GM12875 (cell line): Measurements from ENCODE around the gene SLC6A13.

Experiments used
- H3K4me3 ChIP-seq: one replicate; pipeline ENCODE4 v1.5.1; 2011; ENCODE audit warnings: low read depth, low read length, control low read depth
- TF ChIP-seq, protein P1 (sequence below): IDR thresholded peaks from 2 replicates; pipeline ENCODE4 v1.5.1; 2011; ENCODE audit warnings: low read depth, mild to moderate bottlenecking, control low read depth, inconsistent platforms, low read length, moderate library complexity, borderline replicate concordance; ENCODE audit not compliant: insufficient read depth

The SLC6A13 gene

DNA sequence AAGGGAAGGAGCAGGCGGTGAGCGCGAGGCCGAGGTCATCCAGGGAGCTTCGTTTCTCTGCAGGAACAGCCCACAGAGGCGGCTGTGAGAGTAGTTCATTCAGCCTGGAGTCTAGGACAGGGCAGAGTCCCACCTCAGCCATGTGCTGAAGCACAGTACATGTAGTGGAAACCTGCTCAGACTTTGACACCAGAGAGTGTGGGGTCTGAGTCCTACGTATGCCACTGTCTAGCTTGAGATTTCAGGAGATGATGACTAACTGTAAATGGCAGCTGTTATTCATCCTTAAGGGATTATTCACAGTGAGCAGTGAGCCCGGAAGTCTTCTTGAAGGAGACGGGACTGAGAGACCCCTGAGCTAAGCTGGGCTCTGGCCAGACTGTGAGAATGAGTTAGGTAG is 938 bp upstream of the SLC6A13 start:
- TF ChIP-seq, protein P1, sequence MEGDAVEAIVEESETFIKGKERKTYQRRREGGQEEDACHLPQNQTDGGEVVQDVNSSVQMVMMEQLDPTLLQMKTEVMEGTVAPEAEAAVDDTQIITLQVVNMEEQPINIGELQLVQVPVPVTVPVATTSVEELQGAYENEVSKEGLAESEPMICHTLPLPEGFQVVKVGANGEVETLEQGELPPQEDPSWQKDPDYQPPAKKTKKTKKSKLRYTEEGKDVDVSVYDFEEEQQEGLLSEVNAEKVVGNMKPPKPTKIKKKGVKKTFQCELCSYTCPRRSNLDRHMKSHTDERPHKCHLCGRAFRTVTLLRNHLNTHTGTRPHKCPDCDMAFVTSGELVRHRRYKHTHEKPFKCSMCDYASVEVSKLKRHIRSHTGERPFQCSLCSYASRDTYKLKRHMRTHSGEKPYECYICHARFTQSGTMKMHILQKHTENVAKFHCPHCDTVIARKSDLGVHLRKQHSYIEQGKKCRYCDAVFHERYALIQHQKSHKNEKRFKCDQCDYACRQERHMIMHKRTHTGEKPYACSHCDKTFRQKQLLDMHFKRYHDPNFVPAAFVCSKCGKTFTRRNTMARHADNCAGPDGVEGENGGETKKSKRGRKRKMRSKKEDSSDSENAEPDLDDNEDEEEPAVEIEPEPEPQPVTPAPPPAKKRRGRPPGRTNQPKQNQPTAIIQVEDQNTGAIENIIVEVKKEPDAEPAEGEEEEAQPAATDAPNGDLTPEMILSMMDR, result no peak
- no peak overlapping the region for H3K4me3 ChIP-seq

DNA sequence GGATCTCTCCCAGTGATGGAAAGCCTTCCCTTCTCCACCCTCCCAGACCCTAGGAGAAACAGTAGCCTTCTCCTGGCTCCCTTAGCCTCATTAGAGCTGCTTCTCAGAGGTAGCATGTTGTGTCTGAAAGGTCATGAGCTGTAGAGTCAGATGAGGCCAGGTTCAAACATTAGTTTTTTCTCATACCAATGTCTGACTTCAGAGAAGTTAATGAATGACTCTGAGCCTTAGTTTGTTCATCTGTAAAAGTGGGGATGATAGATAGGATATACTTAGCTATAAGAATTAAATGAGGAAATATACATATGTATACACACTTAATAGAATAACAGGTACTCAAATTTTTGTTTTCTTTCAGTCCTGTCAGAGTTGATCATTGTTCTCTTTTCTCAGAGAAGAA is 523 bp downstream of the SLC6A13 start:
- TF ChIP-seq, protein P1, result no peak

DNA sequence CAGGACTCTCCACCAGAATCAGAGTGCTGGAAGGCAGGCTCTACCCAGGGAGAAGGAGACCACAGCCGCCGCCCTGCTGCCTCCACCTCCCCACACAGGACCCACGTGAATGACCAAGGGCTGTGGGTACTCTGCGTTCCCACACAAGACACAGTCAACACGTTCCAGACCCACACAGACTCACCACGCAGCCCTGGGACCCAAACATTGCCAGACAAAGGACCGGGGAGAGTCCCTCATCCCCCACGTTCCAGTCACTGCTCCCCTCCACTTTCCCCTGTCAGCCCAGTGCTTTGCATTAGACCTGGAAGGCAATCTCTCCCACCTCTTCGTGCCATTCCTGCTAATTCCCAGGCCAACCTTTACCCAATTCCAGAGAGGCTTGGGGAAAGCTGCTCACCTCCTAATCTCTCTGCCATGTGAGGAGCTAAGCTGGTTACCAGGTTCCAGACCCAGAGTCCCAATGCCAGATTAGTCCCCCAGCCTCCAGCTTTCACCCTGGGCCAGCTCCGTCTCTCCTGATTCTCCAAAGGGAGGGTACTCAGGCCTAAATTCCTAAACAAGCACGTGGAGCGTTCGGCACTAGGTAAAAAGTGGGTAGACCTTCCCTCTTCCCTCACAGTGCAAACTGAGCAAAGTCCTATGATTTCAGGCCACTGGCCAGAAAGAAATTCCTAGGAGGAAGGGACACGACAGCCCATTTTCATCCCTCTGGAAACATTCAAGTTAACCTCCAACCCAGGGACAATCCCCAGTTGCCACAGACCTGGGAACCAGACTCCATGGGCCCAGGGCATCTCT is 4.9 kb downstream of the SLC6A13 start:
- H3K4me3 ChIP-seq, result no peak overlapping the region
- TF ChIP-seq, protein P1, result no peak

More for the DNA sequence above, 523 bp downstream of the SLC6A13 start:
- H3K4me3 ChIP-seq, result no peak overlapping the region

DNA sequence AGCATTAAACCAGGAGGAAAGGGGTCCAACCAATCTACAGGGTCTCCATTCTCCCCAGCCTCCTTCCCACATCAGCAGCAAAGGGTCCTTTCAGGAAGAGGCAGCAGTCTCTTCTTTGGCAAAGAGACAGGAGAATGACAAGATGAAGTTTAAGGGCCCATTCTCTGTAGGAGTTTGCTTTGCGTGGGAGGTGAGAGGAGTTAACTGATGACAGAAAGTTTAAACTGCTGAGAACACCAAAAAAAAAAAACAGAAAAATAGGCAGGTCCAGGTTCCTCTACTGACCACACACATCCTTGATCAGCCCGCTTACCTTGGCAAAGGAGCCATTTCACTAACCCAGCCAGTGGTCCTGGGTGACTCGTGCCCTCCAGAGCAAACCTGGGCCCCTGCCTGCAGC is 5.7 kb downstream of the SLC6A13 start:
- TF ChIP-seq, protein P1, result no peak
- no peak overlapping the region for H3K4me3 ChIP-seq

DNA sequence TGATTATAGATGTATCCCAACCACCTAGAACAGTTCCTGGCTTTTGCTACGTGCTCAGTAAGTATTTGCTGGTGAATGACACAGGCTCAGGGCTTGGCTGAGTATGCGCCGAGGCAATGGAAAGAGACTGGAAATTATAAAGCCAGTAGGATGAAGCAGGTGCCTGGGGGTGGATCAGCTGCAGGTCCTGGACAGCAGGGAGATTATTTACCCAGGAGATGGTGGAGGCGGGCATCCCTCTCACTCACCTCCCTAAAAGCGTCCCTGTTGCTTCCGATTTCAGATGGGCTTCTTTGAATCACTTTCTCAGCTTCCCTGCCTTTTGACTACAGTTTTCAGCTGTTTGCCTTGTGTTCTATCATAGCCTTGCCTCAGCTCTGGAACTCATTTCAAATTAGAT is 6.4 kb downstream of the SLC6A13 start:
- TF ChIP-seq, protein P1, result no peak
- no peak overlapping the region for H3K4me3 ChIP-seq

DNA sequence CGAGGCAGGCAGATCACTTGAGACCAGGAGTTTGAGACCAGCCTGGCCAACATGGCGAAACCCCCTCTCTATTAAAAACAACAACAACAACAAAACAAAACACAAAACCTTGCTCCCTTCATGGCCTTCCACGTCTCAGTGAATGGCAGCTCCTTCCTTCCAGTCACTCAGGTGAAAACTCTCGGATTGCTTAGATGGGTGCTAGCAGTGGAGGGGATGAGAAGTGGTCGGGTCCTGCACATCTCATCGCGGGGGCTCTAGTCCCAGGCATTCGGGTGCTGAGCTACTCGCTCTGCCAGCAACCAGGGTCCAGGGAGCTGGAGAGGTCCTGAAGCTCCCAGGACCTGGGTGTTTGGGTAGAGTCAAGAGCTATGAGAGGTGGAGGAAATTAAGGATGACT is 7.7 kb downstream of the SLC6A13 start:
- H3K4me3 ChIP-seq, result no peak overlapping the region
- TF ChIP-seq, protein P1, result no peak

DNA sequence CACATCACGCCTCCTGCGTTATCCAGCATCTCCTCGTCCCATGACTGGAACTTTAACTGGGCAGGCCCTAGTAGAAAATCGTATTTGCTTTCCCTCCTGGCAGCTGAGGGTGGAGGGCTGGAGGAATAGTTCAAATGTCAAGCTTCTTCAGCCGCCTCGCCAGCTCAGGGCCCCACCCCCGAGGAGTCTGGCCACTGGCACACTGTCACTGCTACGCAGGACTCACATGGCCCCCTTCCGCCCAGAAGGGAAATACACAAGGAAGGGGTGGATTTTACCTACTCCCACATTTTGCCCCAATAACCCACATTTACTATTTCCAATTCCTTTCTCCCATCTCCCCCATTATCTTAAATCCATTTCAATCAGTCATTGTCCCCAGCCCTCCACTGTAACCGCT is 8.6 kb downstream of the SLC6A13 start:
- TF ChIP-seq, protein P1, result no peak
- no peak overlapping the region for H3K4me3 ChIP-seq
